DOHH2 (cell line): ENCODE results near the gene RPL9.

Experiments used
- H3F3A ChIP-seq: fragments of 200-600 bp; sonication (generic), shearing (Covaris generic); 2 replicates; pipeline ENCODE4 v1.6.0; 2016; ENCODE audit warnings: antibody characterized with exemption, mild to moderate bottlenecking; ENCODE audit not compliant: control insufficient read depth, insufficient read depth
- H3K27ac ChIP-seq: fragments of 200-600 bp; sonication (generic); 2 replicates; pipeline ENCODE4 v1.5.1; 2014; ENCODE audit warnings: low read depth, mild to moderate bottlenecking, low read length, moderate library complexity
- H3K27me3 ChIP-seq: fragments of 200-600 bp; sonication (generic); 2 replicates; pipeline ENCODE4 v1.6.1; 2014; ENCODE audit warnings: mild to moderate bottlenecking, low read length, mixed read lengths; ENCODE audit not compliant: control insufficient read depth
- H3K36me3 ChIP-seq: fragments of 200-600 bp; sonication (generic); 2 replicates; pipeline ENCODE4 v1.6.1; 2014; ENCODE audit warnings: mild to moderate bottlenecking, low read length, moderate library complexity, mixed read lengths; ENCODE audit not compliant: control insufficient read depth
- H3K4me1 ChIP-seq: fragments of 200-600 bp; sonication (generic); 2 replicates; pipeline ENCODE4 v1.6.1; 2014; ENCODE audit warnings: mild to moderate bottlenecking, low read length, mixed read lengths; ENCODE audit not compliant: control insufficient read depth
- H3K4me2 ChIP-seq: fragments of 200-600 bp; sonication (generic); 2 replicates; pipeline ENCODE4 v1.6.0; 2014; ENCODE audit warnings: mild to moderate bottlenecking, low read length, moderate library complexity
- H3K4me3 ChIP-seq: fragments of 200-600 bp; sonication (generic); 2 replicates; pipeline ENCODE4 v1.5.1; 2014; ENCODE audit warnings: mild to moderate bottlenecking, low read length, mixed read lengths
- H3K79me2 ChIP-seq: fragments of 200-600 bp; sonication (generic); 2 replicates; pipeline ENCODE4 v1.6.1; 2014; ENCODE audit warnings: mild to moderate bottlenecking, low read length, mixed read lengths; ENCODE audit not compliant: control insufficient read depth
- H3K9me2 ChIP-seq: fragments of 200-600 bp; sonication (generic); replicated peaks from 2 replicates; pipeline ENCODE4 v1.6.1; 2014; ENCODE audit warnings: mild to moderate bottlenecking, low read length, mixed read lengths; ENCODE audit not compliant: control insufficient read depth
- H3K9me3 ChIP-seq: fragments of 200-600 bp; sonication (generic); 2 replicates; pipeline ENCODE4 v1.6.1; 2014; ENCODE audit warnings: antibody characterized with exemption, low read length, mixed read lengths; ENCODE audit not compliant: control insufficient read depth, insufficient read depth
- H4K20me1 ChIP-seq: fragments of 200-600 bp; sonication (generic); 2 replicates; pipeline ENCODE4 v1.6.0; 2014; ENCODE audit warnings: low read depth, mild to moderate bottlenecking, antibody characterized with exemption, low read length, moderate library complexity; ENCODE audit not compliant: control insufficient read depth, insufficient read depth
- CTCF ChIP-seq: fragments of 200-600 bp; sonication (generic); IDR thresholded peaks from one replicate; pipeline ENCODE4 v1.5.1; 2014; ENCODE audit warnings: antibody characterized with exemption, mild to moderate bottlenecking, low read depth, low read length; ENCODE audit not compliant: poor library complexity, severe bottlenecking
- EZH2phosphoT487 ChIP-seq: fragments of 200-600 bp; sonication (generic); IDR thresholded peaks from 2 replicates; pipeline ENCODE4 v1.6.1; 2017; ENCODE audit warnings: borderline replicate concordance, mild to moderate bottlenecking, antibody characterized with exemption, low read length, moderate library complexity, mixed read lengths

RPL9 gene

GRCh38 chr4:39441593-39441992, 17.1 kb downstream of the RPL9 start:
- no peaks in the 10 kb centered on the region for H3K9me3 ChIP-seq
- H4K20me1 ChIP-seq: no peaks in the 10 kb centered on the region
- no peaks in the 10 kb centered on the region for H3K36me3 ChIP-seq
- peaks cover 4% of the 10 kb centered on the region; the same call in 1 of the 2 replicates for H3K27me3 ChIP-seq
- peaks cover 11% of the 10 kb centered on the region for H3F3A ChIP-seq
- no peaks in the 10 kb centered on the region for H3K4me1 ChIP-seq
- no peak overlapping the region for H3K4me2 ChIP-seq
- TF ChIP-seq CTCF: no peak
- TF ChIP-seq EZH2phosphoT487: no peak
- H3K27ac ChIP-seq: no peak overlapping the region
- no peaks in the 10 kb centered on the region for H3K9me2 ChIP-seq
- H3K4me3 ChIP-seq: no peak overlapping the region
- H3K79me2 ChIP-seq: no peaks in the 10 kb centered on the region

GRCh38 chr4:39435659-39436563, 22.8 kb downstream of the RPL9 start:
- H3K9me2 ChIP-seq: no peaks in the 10 kb centered on the region
- H3K79me2 ChIP-seq: no peaks in the 10 kb centered on the region
- no peaks in the 10 kb centered on the region for H4K20me1 ChIP-seq
- H3K4me1 ChIP-seq: no peaks in the 10 kb centered on the region
- no peaks in the 10 kb centered on the region for H3K9me3 ChIP-seq
- no peaks in the 10 kb centered on the region for H3K36me3 ChIP-seq
- no peak overlapping the region for H3K4me3 ChIP-seq
- no peaks in the 10 kb centered on the region for H3F3A ChIP-seq
- H3K27ac ChIP-seq: no peak overlapping the region
- no peak overlapping the region for H3K4me2 ChIP-seq
- TF ChIP-seq EZH2phosphoT487 (no peak), CTCF (peak; percentile 60)
- no peaks in the 10 kb centered on the region for H3K27me3 ChIP-seq

- Histone ChIP-seq H3F3A (no peaks in the 10 kb centered on the region), H3K27me3 (no peaks in the 10 kb centered on the region), H3K79me2 (no peaks in the 10 kb centered on the region), H4K20me1 (no peaks in the 10 kb centered on the region), H3K9me3 (no peaks in the 10 kb centered on the region), H3K36me3 (no peaks in the 10 kb centered on the region), H3K4me1 (no peaks in the 10 kb centered on the region), H3K4me2 (no peak overlapping the region), H3K9me2 (no peaks in the 10 kb centered on the region), H3K27ac (no peak overlapping the region), H3K4me3 (no peak overlapping the region)
- TF ChIP-seq CTCF: no peak
- no peak for TF ChIP-seq EZH2phosphoT487
These were observed 24.7 kb downstream of the RPL9 start for GRCh38 chr4:39433878-39434492.
